Hippocampal formation (tissue), 2 donors: ENCODE data around the gene MYH15.
A peak's percentile ranks its signal among the peaks of the same experiment; 100 is the strongest.

Experiments
- DNase-seq, 2 donors: peaks; one replicate each; lab custom pipeline; 2025; lab: John Stamatoyannopoulos, UW

Gene MYH15

GRCh38 chr3:108472001-108472591 lies 38.3 kb downstream of the MYH15 start:
- DNase-seq = peak in 1 of 2 donors; percentile 13

GRCh38 chr3:108471426-108471825 lies 39.0 kb downstream of the MYH15 start:
- DNase-seq = no peak

- no peak for DNase-seq
These were observed 41.3 kb downstream of the MYH15 start for GRCh38 chr3:108469126-108469525.

- no peak for DNase-seq
These were observed 41.8 kb downstream of the MYH15 start for GRCh38 chr3:108468577-108468976.

- no peak for DNase-seq
These were observed 47.5 kb downstream of the MYH15 start for GRCh38 chr3:108462899-108463298.

- DNase-seq = peak in 1 of 2 donors; percentile 15
These were observed 48.7 kb downstream of the MYH15 start for GRCh38 chr3:108461661-108462111.

- DNase-seq = no peak
These were observed 51.2 kb downstream of the MYH15 start for GRCh38 chr3:108459225-108459624.

GRCh38 chr3:108455212-108455705 lies 55.1 kb downstream of the MYH15 start:
- no peak for DNase-seq

- DNase-seq = no peak
These were observed 56.8 kb downstream of the MYH15 start for GRCh38 chr3:108453565-108453964.

- DNase-seq = no peak
These were observed 60.0 kb downstream of the MYH15 start for GRCh38 chr3:108450444-108450843.

- DNase-seq = no peak
These were observed 61.8 kb downstream of the MYH15 start for GRCh38 chr3:108448593-108448992.

GRCh38 chr3:108447096-108447847 lies 63.1 kb downstream of the MYH15 start:
- DNase-seq = no peak

- DNase-seq = no peak
These were observed 68.1 kb downstream of the MYH15 start for GRCh38 chr3:108442281-108442680.

GRCh38 chr3:108441518-108441917 lies 68.9 kb downstream of the MYH15 start:
- DNase-seq = no peak

- no peak for DNase-seq
These were observed 69.3 kb downstream of the MYH15 start for GRCh38 chr3:108441071-108441507.

- DNase-seq = no peak
These were observed 71.9 kb downstream of the MYH15 start for GRCh38 chr3:108438542-108438941.

- no peak for DNase-seq
These were observed 73.0 kb downstream of the MYH15 start for GRCh38 chr3:108437439-108437838.

GRCh38 chr3:108433928-108434327 lies 76.5 kb downstream of the MYH15 start:
- no peak for DNase-seq

GRCh38 chr3:108432431-108432830 lies 78.0 kb downstream of the MYH15 start:
- no peak for DNase-seq

- DNase-seq = no peak
These were observed 79.9 kb downstream of the MYH15 start for GRCh38 chr3:108430540-108430939.

- DNase-seq = no peak
These were observed 81.8 kb downstream of the MYH15 start for GRCh38 chr3:108428586-108428985.

- no peak for DNase-seq
These were observed 89.5 kb downstream of the MYH15 start for GRCh38 chr3:108420926-108421325.

GRCh38 chr3:108416111-108416869 lies 94.1 kb downstream of the MYH15 start:
- no peak for DNase-seq
